ENCODE data around the gene LRFN2.

Gene LRFN2

DNA sequence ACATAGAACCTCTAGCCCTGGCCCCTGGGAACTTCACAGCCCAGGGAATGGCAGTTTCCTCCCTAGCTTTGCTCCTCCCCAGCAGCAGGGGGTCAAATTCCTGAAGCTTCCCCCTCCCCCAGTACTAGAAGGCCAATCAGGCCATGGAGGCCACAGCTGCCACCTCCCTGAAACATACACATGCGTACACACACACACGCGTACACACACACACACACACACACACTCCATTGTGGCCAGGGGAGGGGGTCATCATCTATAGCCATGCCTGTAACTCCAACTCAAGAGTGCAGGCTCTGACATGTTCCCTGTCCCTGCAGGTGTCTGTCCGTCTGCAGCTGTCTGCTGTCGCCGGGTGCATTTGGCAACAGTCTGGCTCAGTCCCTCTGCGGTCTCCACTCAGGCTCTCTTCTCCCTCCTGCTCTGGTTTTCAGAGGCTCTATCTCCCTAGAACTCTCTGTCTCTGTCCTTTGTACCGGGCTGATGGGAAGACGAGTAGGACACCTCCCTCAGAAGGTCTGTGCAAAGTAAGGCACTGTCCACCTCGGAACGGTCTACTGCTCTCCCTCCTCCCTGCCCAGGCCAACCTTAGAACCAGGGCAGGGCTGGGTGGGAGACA lies 1.4 kb downstream of the LRFN2 start:
- DNase-seq = no peak

DNA sequence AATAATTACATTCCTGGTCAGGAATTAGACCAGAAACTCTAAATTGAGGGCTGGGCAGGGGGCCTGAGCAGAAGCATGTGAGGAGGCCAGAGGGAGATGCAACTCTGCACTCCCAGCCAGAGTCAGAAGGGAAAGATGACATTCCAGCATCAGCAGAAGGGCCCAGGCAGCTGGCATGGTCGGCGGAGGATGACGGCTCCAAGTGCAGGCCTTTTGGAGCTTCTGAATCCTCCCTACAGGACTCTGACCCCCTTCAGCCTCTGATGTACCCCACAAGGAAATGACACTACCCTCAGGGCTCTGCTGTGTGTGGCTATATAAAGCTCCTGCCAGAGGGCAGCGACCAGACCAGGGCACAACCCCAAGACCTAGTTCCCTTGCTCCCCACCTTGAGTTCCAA lies 1.9 kb downstream of the LRFN2 start:
- DNase-seq = no peak

DNA sequence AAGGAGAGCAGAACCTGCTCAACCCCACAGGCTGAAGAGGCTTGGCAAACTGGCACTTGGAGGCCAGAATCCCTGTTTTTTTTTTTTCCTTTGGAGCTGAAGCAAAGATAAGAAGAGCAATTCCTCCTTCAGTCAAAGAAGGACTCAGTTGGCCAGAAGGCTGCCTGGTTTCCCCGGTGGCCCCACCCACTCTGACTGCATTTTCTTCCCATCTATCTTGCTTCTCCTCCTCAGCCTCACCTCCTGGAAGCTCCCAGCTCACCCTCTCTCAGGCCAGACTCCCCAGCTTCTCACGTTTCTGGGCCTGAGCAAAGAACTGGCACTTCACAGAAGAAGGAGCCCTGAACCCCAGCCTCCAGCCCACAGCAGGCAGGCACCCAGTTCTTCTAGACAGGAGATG lies 2.4 kb downstream of the LRFN2 start:
- no peak for DNase-seq

DNA sequence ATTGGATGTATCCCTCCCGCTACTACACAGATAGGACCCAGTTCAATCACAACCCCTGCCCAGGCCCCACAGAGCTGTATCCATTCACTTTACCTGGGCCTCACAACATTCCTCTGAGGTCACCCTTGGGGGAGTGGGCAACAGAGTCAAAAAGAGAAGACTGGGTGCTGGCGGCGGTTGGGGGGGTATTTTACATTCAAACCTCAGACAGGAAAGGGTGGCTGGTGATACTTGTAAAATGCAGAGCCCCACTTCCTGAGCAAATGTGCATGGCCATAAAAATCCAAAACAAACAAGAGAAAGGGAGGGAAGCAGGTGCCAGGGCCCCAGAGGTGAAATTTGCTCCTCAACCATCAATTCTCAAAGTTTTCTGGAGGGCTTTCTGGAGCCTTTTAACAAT lies 3.5 kb downstream of the LRFN2 start:
- DNase-seq = no peak

DNA sequence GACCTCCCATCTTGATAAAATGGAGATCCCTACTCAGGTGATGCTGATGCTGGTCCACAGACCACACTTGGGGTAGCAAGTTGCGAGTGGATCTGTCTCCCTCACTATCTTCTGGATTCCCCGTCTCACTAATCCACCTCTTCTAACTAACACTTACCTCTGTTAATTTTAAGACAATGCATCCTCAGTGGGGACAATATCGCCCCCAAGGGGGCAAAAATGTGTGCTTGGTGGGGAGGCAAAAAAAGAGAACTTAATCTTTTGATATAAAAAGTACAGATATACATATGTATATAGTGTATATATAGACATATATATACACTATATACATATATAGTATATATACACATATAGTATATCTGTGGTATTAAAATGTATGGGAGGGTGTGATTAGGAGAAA lies 4.3 kb downstream of the LRFN2 start:
- DNase-seq = peak in 1 of 2 donors; percentile 23

DNA sequence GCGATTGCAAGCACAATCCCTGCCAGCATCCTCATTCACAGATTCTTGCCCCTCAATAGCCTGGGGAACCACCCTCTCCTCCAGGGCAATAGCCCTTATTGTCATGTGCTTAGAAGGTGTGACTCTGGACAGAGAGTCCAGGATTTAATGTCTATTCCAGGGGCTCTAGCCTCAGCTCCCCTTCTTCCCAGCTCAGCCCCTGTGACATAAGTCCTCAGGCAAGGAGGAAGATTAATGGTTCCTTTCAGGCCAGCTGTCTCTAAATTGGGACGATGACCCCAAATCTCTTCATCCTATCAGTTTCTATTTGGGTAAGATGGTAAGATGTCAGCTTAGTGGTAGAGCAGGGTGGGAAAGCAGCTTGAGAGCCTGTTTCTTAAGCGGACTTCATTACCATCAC lies 8.1 kb downstream of the LRFN2 start:
- DNase-seq = no peak

DNA sequence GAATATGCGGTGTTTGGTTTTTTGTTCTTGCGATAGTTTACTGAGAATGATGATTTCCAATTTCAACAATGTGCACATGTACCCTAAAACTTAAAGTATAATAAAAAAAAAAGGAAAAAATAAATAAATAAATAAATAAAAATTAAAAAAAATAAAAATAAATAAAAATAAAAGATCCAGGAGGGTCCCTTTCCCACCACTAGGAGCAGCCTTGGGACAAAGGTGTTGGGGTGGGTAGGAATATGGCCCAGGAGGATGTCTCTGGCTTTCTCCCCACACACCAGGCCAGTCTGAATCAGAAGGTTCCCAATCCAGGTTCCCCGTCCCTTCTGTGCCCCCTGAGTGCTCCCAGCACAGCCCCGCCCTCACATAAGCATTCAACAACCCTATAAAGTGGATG lies 9.5 kb downstream of the LRFN2 start:
- no peak for DNase-seq

DNA sequence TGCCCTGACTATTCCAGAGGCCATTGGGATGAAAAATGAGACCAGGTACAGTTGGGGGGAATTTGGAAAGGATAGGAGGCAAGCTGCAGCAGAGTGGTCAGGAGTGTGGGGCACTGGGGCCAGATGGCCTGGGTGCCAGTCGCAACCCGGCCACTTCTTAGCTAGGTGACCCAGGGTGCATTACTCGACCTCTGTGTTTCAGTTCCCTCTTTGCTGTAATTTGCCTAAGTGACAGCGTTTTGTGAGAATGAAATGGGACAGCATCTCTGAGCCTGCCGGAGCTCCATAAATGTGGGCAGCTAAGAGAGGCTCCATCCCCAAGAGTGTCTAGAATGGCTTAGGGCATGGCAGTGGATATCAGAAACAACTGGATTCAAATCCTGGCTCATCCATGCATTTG lies 13.9 kb downstream of the LRFN2 start:
- no peak for DNase-seq

DNA sequence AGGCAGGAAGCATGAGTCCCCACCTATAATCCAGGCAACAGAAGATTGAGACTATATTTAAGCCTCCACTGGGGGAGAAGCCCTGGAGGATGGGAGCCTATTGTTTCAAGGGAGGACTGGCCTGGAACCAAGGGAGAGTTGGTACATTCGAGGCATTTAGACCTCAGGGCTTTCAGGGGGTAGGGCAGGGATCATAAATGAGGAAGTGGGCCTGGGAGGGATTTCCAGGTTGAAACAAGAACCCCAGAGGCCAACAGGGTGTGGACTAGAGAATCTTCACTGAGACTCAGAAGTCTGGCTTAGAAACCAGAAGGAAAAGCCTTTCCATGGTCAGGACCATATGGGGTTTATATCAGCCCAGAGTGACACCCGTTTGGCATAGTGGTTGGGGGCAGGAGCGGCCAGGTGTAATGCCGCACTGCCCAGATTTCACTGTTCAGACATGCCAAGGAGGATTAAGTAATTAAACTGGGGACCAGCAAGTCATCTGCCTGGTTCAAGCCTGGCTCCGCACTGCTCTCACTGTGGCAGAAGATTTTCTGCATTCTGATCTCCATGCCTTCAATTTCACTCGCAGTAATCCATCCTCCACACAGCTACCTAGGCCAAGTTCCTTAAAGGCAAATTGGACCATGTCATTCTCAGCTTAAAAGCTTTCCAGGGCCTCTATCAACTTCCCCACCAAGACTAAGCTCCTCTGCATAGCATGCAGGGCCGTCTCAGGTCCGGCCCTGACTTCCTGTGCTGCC lies 17.8 kb downstream of the LRFN2 start:
- no peak for DNase-seq

DNA sequence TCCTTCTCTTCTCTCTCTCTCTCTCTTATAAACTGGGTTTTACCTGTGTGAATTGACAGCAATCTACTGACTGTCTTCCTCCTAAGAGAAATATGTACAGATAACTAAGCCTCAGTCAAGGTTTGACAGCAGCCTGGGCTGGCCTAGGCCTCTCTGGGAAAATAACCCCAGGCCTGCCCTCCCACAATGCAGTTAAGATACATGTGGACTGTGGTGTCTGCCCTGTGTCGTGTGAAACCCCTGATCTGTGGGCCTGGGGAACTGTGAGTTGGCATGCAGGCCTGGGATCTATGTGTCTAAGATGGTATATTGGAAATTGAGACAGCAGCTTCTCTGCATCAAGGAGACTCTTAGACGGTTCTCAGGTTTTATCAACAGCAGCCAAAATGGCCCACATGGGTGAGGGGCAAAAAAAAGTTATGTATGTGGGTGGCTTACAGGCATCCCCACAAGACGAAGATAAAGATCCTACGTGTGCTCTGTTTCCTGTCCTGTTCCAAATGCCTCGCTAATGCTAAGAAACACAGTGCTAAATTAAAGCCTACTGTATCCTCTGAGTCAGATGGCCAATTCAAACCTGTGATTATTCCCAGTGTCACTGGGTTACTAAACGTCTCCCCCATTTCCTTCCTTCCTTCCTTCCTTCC lies 19.0 kb downstream of the LRFN2 start:
- no peak for DNase-seq

DNA sequence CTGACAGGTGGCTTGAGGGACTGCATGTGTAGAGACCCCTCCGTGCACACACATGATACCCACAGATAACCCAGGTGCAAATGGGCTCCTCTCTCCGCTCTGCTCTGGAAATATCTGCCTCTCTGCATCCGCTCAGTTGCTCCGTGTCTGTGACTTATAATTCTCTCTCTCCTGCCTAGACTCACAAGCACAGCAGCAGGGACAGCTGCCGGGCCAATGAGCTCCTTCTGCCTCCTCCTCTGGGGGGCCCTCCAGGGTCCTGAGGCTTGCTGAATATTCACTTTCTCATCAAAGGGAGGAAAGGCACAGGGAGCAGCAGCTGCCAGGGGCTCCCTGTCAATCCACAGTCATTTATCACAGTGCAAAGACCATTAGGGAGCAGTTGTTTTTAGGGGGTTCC lies 24.1 kb downstream of the LRFN2 start:
- DNase-seq = no peak

DNA sequence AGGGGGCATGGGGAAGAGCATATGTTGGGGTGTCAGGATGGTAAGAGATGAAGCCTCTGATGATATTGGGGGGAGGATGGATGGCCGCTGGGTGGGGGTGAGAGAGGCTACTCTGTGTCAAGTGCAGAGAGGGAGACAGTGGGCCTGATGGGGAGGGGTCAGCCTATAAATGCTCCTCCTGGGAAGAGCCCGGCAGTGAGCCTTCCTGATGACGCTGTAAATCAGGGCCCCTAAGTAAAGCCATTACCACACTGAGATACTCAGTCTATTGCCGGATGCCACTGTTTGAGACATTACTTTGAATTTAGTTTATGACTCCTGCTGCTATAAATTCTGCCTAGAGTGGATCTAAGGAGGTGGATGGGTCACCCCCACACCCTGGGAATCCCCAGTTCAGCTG lies 28.1 kb downstream of the LRFN2 start:
- no peak for DNase-seq

DNA sequence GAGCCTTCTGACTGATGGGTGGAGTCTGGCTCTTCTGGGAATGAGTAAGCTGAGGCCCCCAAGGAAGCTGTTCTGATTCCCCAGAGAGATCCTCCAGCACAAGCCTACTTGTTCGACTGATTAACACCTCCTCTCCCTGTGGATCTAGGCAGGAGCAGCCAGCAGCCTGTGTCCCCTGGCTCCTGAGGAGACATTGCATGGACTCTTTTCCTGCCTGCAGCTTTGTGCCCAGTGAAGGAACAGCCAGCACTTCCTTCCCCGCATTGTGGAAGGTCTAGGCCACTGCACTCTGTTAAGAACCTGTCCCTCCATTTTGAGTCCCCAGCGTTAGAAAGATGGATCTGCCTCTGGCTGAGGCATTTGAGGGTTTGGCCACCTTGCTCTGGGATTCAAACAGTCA lies 29.1 kb downstream of the LRFN2 start:
- no peak for DNase-seq

DNA sequence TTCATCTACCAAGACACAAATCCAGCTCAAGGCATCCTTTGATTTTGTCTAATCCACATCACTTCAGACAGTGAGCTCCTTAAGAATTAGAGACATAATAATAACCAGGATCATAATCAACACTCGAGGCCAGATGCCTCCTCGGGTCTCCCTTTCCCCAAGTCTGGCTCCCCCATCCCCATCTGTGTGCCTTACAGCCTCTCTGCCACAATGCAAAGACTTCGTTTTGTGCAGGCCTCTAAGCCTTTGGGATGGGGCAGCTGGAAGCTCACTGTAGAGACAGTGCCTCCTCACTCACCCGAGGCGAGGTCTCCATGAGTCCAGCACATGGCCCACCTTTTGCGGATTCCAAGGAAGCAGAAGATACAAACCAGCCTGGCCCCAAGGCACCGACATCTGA lies 30.3 kb downstream of the LRFN2 start:
- no peak for DNase-seq

DNA sequence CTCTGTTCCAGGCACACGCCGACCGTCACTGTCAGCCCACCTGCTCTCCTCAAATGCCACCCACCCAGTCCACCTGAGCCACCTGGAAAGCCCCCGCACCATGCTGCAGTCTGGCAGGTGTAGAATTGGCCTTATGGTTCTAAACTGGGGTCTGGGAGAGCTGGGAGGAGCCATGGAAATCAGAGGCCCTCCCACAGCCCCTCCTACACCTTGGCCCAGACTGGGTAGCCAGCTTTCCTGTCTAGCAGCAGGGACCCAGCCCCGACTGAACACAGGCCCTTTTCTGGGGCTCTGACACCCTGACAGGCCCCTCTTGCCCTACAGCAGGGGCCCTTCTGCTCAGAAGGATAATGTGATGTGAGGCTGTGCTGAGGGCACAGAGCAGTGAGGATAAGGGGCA lies 31.1 kb downstream of the LRFN2 start:
- DNase-seq = no peak

DNA sequence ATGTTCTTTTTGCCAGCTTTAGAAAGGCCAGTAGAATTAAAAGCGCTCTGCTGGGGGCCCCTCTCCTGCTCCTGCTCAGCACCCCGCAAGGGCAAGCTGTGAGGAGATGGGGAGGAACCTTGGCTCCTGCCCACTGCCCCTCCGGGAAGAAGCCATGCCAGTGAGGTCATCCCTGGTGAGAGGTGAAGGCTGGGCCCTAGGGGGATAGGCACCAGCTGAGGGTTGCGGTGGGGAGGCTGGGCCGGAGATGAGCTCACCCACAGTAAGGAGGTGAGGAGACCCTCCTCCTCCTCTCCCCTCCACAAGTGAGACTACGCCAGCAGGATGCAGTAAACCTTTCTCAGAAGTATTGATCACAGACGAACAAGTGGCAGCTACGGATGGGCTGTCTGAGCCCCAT lies 32.1 kb downstream of the LRFN2 start:
- DNase-seq = no peak

DNA sequence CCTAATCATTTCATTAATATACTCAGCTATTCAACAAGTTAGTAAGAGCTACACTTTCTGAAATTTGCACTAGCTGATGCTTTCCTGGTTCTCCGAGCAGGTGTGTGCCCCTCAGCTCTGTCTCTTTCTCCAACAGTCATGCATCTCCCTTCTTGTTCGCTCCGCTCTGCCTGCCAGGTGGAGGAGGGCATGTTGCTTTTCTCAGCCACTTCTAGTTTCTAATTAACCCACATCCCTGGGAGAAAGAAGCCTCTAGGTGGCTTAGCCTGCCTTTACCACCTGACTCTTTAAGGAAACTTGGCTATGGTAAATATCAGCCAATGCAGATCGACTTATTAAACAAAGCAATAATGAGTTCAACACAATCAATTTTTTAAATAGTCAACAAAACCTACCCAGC lies 34.2 kb downstream of the LRFN2 start:
- DNase-seq = no peak

DNA sequence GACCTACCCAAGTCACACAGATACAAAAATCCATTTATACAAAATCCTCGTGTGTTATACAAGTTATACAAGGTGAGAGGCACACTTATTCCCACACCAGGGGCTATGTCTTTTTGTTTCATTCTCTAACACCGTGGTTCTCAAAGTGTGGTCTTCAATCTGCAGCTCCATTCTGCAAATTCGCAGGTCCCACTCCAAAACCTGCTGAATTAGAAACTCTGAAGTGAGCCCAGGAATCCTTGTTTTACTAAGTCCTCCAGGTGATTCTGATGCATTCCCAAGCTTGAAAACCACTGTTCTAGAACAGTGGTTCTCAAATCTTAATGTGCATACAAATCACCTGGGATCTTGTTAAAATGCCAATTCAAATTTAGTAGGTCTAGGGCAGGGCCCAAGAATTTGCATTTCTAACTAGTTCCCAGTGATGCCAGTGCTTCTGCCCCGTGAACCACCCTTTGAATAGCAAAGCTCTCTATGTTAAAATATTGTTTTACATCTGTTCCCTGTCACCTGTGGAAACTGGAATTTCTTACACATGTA lies 35.1 kb downstream of the LRFN2 start:
- DNase-seq = no peak

DNA sequence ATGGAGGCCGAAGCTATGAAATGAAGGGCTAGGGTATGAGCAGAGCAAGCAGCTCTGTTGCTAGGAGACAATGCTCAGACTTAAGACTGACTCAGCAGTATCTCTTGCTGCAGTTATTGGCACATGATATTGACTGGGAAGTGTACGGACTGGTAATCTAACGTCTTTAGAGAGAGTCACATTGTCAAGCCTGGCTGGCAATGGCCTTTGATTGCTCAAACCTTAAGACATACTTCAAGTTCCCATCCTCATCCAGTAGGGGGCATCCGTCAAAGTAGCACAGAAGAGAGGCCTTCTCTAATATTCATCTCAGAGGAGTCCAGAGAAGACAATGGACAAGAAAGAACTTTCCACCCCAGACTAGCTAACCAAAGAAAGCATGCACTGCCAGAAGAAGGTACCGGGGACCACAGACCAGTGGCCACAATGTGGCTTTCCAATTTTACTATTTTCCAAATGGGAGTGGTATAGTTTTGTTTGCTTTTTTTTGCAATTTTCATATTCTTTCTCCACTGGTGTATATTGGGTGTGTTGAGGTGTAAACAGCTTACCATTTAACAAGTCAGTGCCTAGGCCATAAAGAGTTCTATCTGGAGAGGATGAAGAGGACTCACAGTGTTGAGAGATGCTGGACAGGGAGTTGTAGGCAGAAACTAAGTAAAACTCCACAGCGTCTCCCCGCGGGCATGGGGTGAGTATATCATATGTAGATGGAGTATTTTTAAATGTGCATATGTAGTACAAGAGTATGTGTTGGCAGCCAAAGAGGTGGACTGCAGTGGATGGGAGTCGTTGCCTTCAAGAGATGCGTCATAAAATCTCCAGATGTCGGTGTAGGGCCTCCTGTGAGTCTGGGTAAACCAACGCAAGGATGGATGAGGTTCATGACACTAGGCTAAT lies 36.7 kb downstream of the LRFN2 start:
- peak in 1 of 2 donors; percentile 5 for DNase-seq

DNA sequence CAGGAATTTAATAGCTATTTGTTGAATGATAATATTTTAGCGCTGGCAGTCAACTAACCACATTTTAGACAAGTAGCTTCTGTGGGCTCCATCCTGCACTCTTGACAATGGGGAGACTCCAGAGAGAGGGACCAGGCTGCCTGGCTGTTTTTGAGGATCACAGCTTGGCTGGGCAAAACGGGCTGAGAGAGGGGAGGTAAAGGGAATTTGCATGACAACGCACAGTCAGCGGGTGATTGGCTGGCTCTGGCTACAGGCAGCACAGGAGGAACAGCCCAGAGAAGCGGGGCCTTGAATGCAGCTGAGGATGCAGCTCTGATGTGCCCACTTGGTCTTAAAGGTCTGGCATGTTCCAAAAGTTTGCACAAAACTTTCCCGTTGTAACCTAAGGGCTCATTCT lies 41.2 kb downstream of the LRFN2 start:
- no peak for DNase-seq

DNA sequence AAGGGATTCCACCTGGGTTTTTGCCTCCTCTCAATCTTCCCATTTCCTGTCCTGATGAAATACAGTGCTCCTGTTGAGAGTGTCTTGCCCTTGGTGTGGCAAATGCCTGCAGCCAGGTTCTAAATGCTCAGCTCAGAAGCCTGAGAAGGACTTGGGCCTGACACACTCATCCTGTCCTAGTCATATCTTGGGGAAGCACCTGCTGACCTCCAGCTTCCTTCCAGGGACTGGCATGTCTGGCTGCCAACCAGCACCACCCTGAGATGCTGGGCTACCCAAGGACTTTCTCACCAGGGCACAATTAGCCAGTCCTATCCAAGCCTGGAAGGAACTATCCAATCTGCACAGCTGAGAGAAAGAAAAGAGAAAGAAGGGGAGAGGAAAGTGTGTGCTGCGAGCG lies 43.4 kb downstream of the LRFN2 start:
- no peak for DNase-seq

DNA sequence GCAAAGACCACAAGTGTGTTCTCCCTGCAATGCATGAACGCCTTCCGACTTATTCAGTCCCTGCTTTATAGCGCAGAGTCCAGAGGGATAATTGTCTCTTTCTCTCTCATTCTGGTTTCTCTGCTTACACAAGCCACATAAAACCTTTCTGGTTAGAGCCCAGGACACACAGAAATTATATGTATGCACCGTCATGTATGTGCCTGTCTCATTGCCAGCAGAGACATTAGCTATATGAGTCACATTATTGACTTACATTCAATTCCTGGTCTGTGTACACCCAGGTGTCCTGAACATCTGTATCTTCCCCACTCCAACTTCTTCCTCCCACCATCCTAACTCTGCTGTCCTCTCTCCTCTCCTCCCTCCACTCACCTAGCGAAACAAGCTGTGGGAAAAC lies 44.0 kb downstream of the LRFN2 start:
- no peak for DNase-seq

DNA sequence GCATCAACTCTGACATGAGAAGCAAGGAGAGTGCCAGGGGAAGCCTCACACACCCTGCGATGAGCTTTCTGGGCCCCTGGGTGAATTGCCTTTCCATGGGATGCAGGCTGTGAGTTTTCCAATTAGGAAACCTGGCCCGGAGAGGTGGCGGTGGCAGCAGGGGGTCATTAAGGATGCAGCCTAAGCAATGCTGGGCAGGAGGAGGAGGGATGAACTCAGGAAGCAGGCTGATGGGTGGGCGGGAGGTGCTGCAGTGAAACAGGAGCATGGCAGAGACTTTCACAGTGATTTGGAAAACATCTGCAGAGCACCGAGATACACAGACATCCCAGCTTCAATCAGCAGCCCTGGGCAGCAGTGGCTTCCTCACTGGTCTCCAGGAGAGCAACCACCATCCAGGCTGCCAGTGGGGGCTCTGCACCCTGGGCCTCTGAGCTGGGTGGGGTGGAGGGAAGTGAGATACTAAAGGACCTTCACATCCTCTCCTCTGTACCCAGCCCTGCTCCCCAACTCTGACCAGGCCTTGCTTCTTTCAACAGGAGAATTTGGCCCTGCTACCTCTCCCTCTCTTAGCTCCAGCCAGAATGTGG lies 44.9 kb downstream of the LRFN2 start:
- DNase-seq = no peak
